Ureter (tissue), 1 donor: ENCODE measurements around the gene ZNF80. TPM values are rescaled to one million over a fixed set of nuclear protein-coding genes. Genes with fewer than 3 reads are reported as not detected.
"Not testable (repeated sequence)": the region's sequence is repeated elsewhere in the genome, so short reads cannot be mapped to it uniquely, and the experiment has no call there.

Source experiments
- DNase-seq: peaks from one replicate; pipeline ENCODE4 v3.0.0-alpha.2; 2020; ENCODE audit warnings: low spot score
- total RNA-seq: library from RNA; stranded (reverse); gene quantifications from one replicate; pipeline ENCODE4 v1.2.4, GENCODE V29; 2023
- donor health status: DM: yes; HTN: yes; CAD: no.

Gene ZNF80
- not detected for total RNA-seq

- not testable (repeated sequence) for DNase-seq
Measured at GRCh38 chr3:114237478-114237877, at the start of gene ZNF80. Gene ZNF80, minus strand, starts transcription at chr3:114237578. Its CDS starts 504 bp downstream, at chr3:114237074.

DNA sequence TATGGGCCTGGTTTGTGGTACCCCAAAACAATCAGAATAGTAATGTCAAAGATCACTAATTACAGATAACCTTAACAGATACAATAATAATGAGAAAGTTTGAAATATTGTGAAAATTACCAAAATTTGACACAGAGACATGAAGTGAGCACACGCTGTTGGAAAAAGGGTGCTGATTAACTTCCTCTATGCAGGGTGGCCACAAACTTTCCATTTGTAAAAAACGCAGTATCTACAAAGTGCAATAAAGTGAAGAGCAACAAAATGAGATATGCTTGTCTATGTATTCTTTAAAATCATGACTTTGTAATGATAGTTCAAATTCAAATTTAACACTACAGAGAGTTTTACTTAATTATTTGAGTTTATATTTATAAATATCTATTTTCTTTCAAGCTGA, 48.9 kb upstream of the ZNF80 start:
- DNase-seq = no peak

GRCh38 chr3:114285648-114286230, 48.4 kb upstream of the ZNF80 start:
- no peak for DNase-seq

GRCh38 chr3:114284644-114285043, 47.3 kb upstream of the ZNF80 start:
- DNase-seq = no peak

- DNase-seq = not testable (repeated sequence)
Measured at GRCh38 chr3:114276856-114277255, 39.5 kb upstream of the ZNF80 start.

GRCh38 chr3:114274929-114275328, 37.6 kb upstream of the ZNF80 start:
- DNase-seq = no peak

DNA sequence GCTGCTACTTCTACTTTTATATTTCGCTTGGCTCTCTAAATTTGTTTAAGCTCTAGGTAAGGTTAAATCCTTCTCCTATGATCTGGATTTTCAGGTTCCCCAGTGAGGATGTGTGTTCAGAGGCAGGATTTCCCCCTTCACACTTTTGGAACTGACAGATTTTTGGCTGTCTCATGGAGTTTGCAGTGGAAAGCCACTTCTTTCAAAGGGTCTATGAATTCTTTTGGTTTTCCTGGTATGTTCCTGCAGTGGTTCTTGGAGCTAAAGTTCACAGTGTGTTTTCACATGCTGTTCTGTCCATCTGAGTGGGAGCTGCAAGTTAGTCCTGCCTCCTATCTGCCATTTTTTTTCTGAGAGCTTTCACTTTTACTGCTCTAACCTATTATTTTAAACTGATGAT, 34.9 kb upstream of the ZNF80 start:
- DNase-seq = no peak

GRCh38 chr3:114270019-114270418, 32.6 kb upstream of the ZNF80 start:
- no peak for DNase-seq

GRCh38 chr3:114260152-114260551, 22.8 kb upstream of the ZNF80 start:
- DNase-seq = no peak

DNA sequence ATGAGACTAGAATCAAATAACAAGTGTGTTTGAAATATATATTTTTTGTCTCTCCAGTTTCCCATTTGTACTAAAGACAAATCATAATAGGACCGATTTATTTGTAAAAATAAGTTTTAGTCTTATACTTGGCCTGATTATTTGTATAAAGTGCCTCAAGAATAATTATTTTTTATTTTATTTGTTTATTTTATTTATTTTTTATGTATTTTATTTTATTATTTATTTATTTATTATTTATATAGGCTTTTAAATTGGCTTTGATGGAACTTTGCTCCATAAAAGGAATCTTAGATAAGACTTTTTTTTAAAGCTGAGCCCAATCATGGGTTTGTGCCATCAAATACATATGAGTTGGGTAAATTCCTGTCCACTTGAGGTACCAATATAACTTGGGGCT, 22.2 kb upstream of the ZNF80 start:
- no peak for DNase-seq

DNA sequence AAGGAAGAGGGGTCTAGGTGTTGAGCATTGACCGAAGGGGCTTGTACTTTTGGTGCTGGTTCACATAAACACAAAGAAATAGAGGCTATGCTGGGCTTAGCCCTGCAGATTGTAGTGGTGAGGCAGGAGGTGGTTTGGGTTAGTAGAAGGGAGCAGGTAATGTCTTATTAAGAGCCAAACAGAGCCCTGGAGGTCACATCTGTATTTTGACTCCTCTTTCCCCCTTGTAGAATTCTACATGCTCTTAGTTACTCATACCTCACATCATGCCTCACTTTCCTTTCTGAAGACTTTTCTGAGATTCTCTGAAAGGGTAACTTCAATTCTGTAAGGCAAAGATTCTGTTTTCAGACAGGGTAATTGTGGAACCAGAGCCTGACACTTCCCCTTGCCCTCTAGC, 16.1 kb upstream of the ZNF80 start:
- DNase-seq = no peak

GRCh38 chr3:114252954-114253353, 15.6 kb upstream of the ZNF80 start:
- no peak for DNase-seq

DNA sequence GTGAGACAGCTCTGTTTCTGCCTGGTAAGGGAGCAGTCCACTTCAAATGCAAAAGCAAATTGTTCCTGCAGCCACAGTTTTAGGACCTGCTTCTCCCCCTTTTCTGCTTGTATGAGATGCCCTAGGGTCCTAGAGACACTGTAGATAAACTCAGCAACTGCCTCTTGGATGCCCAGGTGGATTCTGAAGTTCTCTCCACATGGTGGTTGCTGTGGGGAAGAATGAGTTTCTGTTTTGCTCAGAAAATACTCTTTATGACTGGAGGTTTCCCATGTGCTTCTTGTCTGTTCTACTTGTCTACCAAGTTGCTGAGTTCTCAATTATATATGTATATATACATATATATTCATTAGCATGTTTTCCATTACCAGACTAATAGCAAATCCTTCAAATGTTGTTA, 5.6 kb upstream of the ZNF80 start:
- no peak for DNase-seq

- DNase-seq = no peak
Measured at GRCh38 chr3:114241262-114241661, 3.9 kb upstream of the ZNF80 start.

GRCh38 chr3:114238146-114238785, 888 bp upstream of the ZNF80 start:
- not testable (repeated sequence) for DNase-seq

DNA sequence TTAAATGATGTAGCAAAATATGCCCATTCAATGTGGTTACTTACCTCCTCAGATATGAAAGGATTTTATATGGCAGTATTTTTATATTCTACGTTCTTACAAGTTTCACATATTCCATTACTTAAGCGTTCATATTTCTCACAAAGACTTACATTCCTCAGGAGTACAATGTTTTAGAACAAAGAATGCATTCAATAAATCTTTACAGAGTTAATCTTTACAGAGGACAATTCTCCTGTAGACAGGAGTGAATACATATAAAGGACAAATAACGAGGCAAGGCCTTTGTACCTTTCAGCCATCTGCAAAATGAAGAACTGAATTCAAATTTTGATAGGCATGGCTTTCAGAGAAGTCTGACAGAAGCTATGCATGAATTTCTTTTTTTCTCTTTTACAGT, 1.9 kb downstream of the ZNF80 start:
- no peak for DNase-seq

GRCh38 chr3:114234745-114235144, 2.6 kb downstream of the ZNF80 start:
- no peak for DNase-seq

- no peak for DNase-seq
Measured at GRCh38 chr3:114231616-114232015, 5.8 kb downstream of the ZNF80 start.

GRCh38 chr3:114227076-114227475, 10.3 kb downstream of the ZNF80 start:
- no peak for DNase-seq

GRCh38 chr3:114226313-114226712, 11.1 kb downstream of the ZNF80 start:
- DNase-seq = no peak

DNA sequence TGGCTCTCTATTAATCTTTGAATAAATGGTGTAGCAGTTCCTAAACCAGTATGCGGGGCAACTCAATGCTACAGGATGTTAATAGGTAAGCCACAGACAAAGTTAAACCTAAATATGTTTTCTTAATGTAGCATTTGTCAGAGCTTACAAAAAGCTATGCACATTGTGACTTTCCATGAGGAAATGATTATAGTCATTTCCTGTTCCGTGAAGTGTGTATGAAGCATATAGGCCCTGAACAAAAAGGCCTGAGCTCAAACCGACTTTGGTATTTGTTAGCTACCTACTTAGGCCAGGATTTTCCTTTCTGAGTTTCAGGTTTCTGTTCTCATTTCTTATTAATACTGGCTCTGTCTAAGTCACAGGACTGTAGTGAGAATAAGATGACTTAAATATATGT, 14.2 kb downstream of the ZNF80 start:
- DNase-seq = no peak

GRCh38 chr3:114221881-114222264, 15.5 kb downstream of the ZNF80 start:
- DNase-seq = no peak

- no peak for DNase-seq
Measured at GRCh38 chr3:114221165-114221880, 16.1 kb downstream of the ZNF80 start.
